ENCODE measurements around the gene AKNAD1.

AKNAD1 gene

GRCh38 chr1:108841703-108842102 is 15.2 kb downstream of the AKNAD1 start:
- Histone ChIP-seq H3K4me1 (ENCODE audit: insufficient read depth, low read length, poor library complexity, severe bottlenecking) (no peaks in the 10 kb centered on the region), H3K27me3 (ENCODE audit: insufficient read depth, low read length, poor library complexity, severe bottlenecking) (no peaks in the 10 kb centered on the region)
- TF ChIP-seq, protein P1, sequence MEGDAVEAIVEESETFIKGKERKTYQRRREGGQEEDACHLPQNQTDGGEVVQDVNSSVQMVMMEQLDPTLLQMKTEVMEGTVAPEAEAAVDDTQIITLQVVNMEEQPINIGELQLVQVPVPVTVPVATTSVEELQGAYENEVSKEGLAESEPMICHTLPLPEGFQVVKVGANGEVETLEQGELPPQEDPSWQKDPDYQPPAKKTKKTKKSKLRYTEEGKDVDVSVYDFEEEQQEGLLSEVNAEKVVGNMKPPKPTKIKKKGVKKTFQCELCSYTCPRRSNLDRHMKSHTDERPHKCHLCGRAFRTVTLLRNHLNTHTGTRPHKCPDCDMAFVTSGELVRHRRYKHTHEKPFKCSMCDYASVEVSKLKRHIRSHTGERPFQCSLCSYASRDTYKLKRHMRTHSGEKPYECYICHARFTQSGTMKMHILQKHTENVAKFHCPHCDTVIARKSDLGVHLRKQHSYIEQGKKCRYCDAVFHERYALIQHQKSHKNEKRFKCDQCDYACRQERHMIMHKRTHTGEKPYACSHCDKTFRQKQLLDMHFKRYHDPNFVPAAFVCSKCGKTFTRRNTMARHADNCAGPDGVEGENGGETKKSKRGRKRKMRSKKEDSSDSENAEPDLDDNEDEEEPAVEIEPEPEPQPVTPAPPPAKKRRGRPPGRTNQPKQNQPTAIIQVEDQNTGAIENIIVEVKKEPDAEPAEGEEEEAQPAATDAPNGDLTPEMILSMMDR (conservative IDR thresholded peaks at IDR 0.05; ENCODE audit: low read length) = no peak
- TF ChIP-seq EZH2phosphoT487 (IDR thresholded peaks at IDR 0.05; ENCODE audit: borderline replicate concordance) = no peak

GRCh38 chr1:108832929-108833328 is 24.0 kb downstream of the AKNAD1 start:
- no peaks in the 10 kb centered on the region for H3F3A ChIP-seq (ENCODE audit: low read depth)
- TF ChIP-seq, protein P1 (conservative IDR thresholded peaks at IDR 0.05; ENCODE audit: low read length) = no peak
- no peak for TF ChIP-seq EZH2phosphoT487 (IDR thresholded peaks at IDR 0.05; ENCODE audit: borderline replicate concordance)
- no peaks in the 10 kb centered on the region for H3K9me3 ChIP-seq (ENCODE audit: insufficient read depth, low read depth, low read length)
- H3K4me2 ChIP-seq (ENCODE audit: low read depth, low read length, poor library complexity, severe bottlenecking) = no peak overlapping the region
- no peak overlapping the region for H2AFZ ChIP-seq (ENCODE audit: low read length)
- no peak overlapping the region for H3K9ac ChIP-seq (ENCODE audit: low read depth, low read length, poor library complexity, severe bottlenecking)
- peaks cover 9% of the 10 kb centered on the region for H3K4me1 ChIP-seq (ENCODE audit: insufficient read depth, low read length, poor library complexity, severe bottlenecking)
- H3K9me2 ChIP-seq (replicated peaks; ENCODE audit: low read depth, low read length) = no peaks in the 10 kb centered on the region
- H3K4me3 ChIP-seq (ENCODE audit: low read length, poor library complexity, severe bottlenecking) = no peak overlapping the region
- no peaks in the 10 kb centered on the region for H3K27me3 ChIP-seq (ENCODE audit: insufficient read depth, low read length, poor library complexity, severe bottlenecking)
- H4K20me1 ChIP-seq (ENCODE audit: insufficient read depth, low read length, poor library complexity, severe bottlenecking) = no peaks in the 10 kb centered on the region
- no peaks in the 10 kb centered on the region; the same call in 1 of the 2 replicates for H3K36me3 ChIP-seq (ENCODE audit: insufficient read depth, low read length)
- no peaks in the 10 kb centered on the region for H3K79me2 ChIP-seq (ENCODE audit: insufficient read depth, low read length)

More at GRCh38 chr1:108841703-108842102, 15.2 kb downstream of the AKNAD1 start:
- Histone ChIP-seq H4K20me1 (ENCODE audit: insufficient read depth, low read length, poor library complexity, severe bottlenecking) (no peaks in the 10 kb centered on the region), H3K36me3 (ENCODE audit: insufficient read depth, low read length) (no peaks in the 10 kb centered on the region; the same call in 1 of the 2 replicates), H3K9ac (ENCODE audit: low read depth, low read length, poor library complexity, severe bottlenecking) (no peak overlapping the region), H3K79me2 (ENCODE audit: insufficient read depth, low read length) (no peaks in the 10 kb centered on the region), H2AFZ (ENCODE audit: low read length) (no peak overlapping the region), H3K4me3 (ENCODE audit: low read length, poor library complexity, severe bottlenecking) (no peak overlapping the region), H3F3A (ENCODE audit: low read depth) (no peaks in the 10 kb centered on the region), H3K9me3 (ENCODE audit: insufficient read depth, low read depth, low read length) (no peaks in the 10 kb centered on the region), H3K9me2 (replicated peaks; ENCODE audit: low read depth, low read length) (no peaks in the 10 kb centered on the region), H3K4me2 (ENCODE audit: low read depth, low read length, poor library complexity, severe bottlenecking) (no peak overlapping the region)

- Histone ChIP-seq H3K36me3 (ENCODE audit: insufficient read depth, low read length) (no peaks in the 10 kb centered on the region), H3K9me2 (replicated peaks; ENCODE audit: low read depth, low read length) (no peaks in the 10 kb centered on the region), H3K9ac (ENCODE audit: low read depth, low read length, poor library complexity, severe bottlenecking) (no peak overlapping the region), H3K4me1 (ENCODE audit: insufficient read depth, low read length, poor library complexity, severe bottlenecking) (peaks cover 9% of the 10 kb centered on the region), H3K79me2 (ENCODE audit: insufficient read depth, low read length) (no peaks in the 10 kb centered on the region), H3K9me3 (ENCODE audit: insufficient read depth, low read depth, low read length) (no peaks in the 10 kb centered on the region), H2AFZ (ENCODE audit: low read length) (no peak overlapping the region), H3F3A (ENCODE audit: low read depth) (no peaks in the 10 kb centered on the region), H3K27me3 (ENCODE audit: insufficient read depth, low read length, poor library complexity, severe bottlenecking) (no peaks in the 10 kb centered on the region), H3K4me2 (ENCODE audit: low read depth, low read length, poor library complexity, severe bottlenecking) (no peak overlapping the region), H3K4me3 (ENCODE audit: low read length, poor library complexity, severe bottlenecking) (no peak overlapping the region), H4K20me1 (ENCODE audit: insufficient read depth, low read length, poor library complexity, severe bottlenecking) (no peaks in the 10 kb centered on the region)
- no peak for TF ChIP-seq EZH2phosphoT487 (IDR thresholded peaks at IDR 0.05; ENCODE audit: borderline replicate concordance)
- TF ChIP-seq, protein P1 (conservative IDR thresholded peaks at IDR 0.05; ENCODE audit: low read length) = no peak
Observed at GRCh38 chr1:108831225-108831624, 25.7 kb downstream of the AKNAD1 start.
